GM12892 (cell line): Measurements from ENCODE around the gene TRIO.
A peak's percentile ranks its signal among the peaks of the same experiment; 100 is the strongest.

Experiments used
- DNase-seq: peaks from one replicate; pipeline ENCODE4 v3.0.0; 2011; ENCODE audit not compliant: insufficient read length
- FAIRE-seq: peaks from 2 replicates; lab custom pipeline; 2011; peaks lifted over from hg19 to GRCh38; lab: Jason Lieb, UNC
- POLR2A ChIP-seq: IDR thresholded peaks from 2 replicates; pipeline ENCODE4 v1.6.1; 2011; ENCODE audit warnings: low read depth, low read length, control low read depth
- POLR2AphosphoS5 ChIP-seq: IDR thresholded peaks from 2 replicates; pipeline ENCODE4 v1.6.1; 2011; ENCODE audit warnings: low read depth, low read length, control low read depth
- TAF1 ChIP-seq: IDR thresholded peaks from 2 replicates; pipeline ENCODE4 v1.6.1; 2011; ENCODE audit warnings: low read depth, mild to moderate bottlenecking, control low read depth, low read length, borderline replicate concordance

The TRIO gene

GRCh38 chr5:14407746-14408175, 264.6 kb downstream of the TRIO start:
- TF ChIP-seq POLR2A (no peak), TAF1 (no peak), POLR2AphosphoS5 (no peak)
- DNase-seq (no peak), FAIRE-seq (no peak)

- FAIRE-seq (no peak), DNase-seq (no peak)
- no peak for TF ChIP-seq POLR2A
- TF ChIP-seq TAF1: no peak
- TF ChIP-seq POLR2AphosphoS5: no peak
These were observed 265.9 kb downstream of the TRIO start for GRCh38 chr5:14408969-14409586.

- FAIRE-seq (no peak), DNase-seq (no peak)
- no peak for TF ChIP-seq TAF1
- TF ChIP-seq POLR2A: no peak
- TF ChIP-seq POLR2AphosphoS5: no peak
These were observed 266.9 kb downstream of the TRIO start for GRCh38 chr5:14410068-14410393.

- FAIRE-seq (no peak), DNase-seq (no peak)
- TF ChIP-seq POLR2A (no peak), POLR2AphosphoS5 (no peak), TAF1 (no peak)
These were observed 267.5 kb downstream of the TRIO start for GRCh38 chr5:14410394-14411201.

- FAIRE-seq (no peak), DNase-seq (no peak)
- no peak for TF ChIP-seq POLR2A
- no peak for TF ChIP-seq POLR2AphosphoS5
- TF ChIP-seq TAF1: no peak
These were observed 268.1 kb downstream of the TRIO start for GRCh38 chr5:14411216-14411615.

GRCh38 chr5:14413331-14413750, 270.2 kb downstream of the TRIO start:
- TF ChIP-seq POLR2A (no peak), TAF1 (no peak), POLR2AphosphoS5 (no peak)
- DNase-seq (no peak), FAIRE-seq (no peak)

- DNase-seq: no peak
- FAIRE-seq: no peak
- TF ChIP-seq POLR2AphosphoS5 (no peak), TAF1 (no peak), POLR2A (no peak)
These were observed 270.9 kb downstream of the TRIO start for GRCh38 chr5:14414007-14414406.

- FAIRE-seq (peak; percentile 17), DNase-seq (no peak)
- no peak for TF ChIP-seq POLR2AphosphoS5
- no peak for TF ChIP-seq TAF1
- TF ChIP-seq POLR2A: no peak
These were observed 271.5 kb downstream of the TRIO start for GRCh38 chr5:14414656-14415023.

- FAIRE-seq (peak; percentile 50), DNase-seq (no peak)
- TF ChIP-seq TAF1 (no peak), POLR2AphosphoS5 (no peak), POLR2A (no peak)
These were observed 272.0 kb downstream of the TRIO start for GRCh38 chr5:14415024-14415697.

GRCh38 chr5:14415698-14416074, 272.5 kb downstream of the TRIO start:
- DNase-seq (no peak), FAIRE-seq (no peak)
- TF ChIP-seq POLR2AphosphoS5: no peak
- TF ChIP-seq TAF1: no peak
- TF ChIP-seq POLR2A: no peak

- no peak for DNase-seq
- no peak for FAIRE-seq
- TF ChIP-seq TAF1 (no peak), POLR2AphosphoS5 (no peak), POLR2A (no peak)
These were observed 273.6 kb downstream of the TRIO start for GRCh38 chr5:14416621-14417275.

GRCh38 chr5:14417276-14417730, 274.2 kb downstream of the TRIO start:
- FAIRE-seq: no peak
- DNase-seq: no peak
- TF ChIP-seq TAF1 (no peak), POLR2AphosphoS5 (no peak), POLR2A (no peak)
